AG10803 (cell line): ENCODE measurements around the gene RABGGTA.
A peak's percentile ranks its signal among the peaks of the same experiment; 100 is the strongest.

ENCODE experiments used
- DNase-seq: peaks from one replicate; pipeline ENCODE4 v3.0.0; 2010; ENCODE audit warnings: low read depth
- H3K4me3 ChIP-seq: 2 replicates; pipeline ENCODE4 v1.5.1; 2011; ENCODE audit warnings: mild to moderate bottlenecking, low read length, control low read depth
- TF ChIP-seq, protein P1 (sequence below): conservative IDR thresholded peaks from 2 replicates; pipeline ENCODE4 v1.5.1; 2011; ENCODE audit warnings: mild to moderate bottlenecking, low read length, control low read depth, inconsistent platforms

RABGGTA gene

DNA sequence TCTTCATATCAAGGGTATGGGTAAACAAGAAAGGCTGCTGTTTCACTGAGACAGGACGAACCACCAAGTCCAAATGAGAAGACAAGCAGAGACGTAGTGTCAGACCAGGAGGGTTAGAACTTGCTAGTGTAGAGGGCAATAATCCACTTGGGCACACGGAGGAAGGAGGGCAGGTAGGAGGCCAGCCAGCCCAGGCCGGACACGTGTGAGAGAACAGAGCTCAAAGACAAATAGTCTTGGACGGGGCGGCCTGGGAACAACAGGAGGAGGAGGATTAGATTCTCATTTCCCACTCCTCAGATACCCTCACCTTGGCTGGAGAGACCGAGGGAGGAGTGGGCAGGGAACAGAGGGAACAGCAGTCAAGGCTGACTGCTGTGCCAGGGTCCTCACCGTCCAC, 19.3 kb upstream of the RABGGTA start:
- TF ChIP-seq, protein P1, sequence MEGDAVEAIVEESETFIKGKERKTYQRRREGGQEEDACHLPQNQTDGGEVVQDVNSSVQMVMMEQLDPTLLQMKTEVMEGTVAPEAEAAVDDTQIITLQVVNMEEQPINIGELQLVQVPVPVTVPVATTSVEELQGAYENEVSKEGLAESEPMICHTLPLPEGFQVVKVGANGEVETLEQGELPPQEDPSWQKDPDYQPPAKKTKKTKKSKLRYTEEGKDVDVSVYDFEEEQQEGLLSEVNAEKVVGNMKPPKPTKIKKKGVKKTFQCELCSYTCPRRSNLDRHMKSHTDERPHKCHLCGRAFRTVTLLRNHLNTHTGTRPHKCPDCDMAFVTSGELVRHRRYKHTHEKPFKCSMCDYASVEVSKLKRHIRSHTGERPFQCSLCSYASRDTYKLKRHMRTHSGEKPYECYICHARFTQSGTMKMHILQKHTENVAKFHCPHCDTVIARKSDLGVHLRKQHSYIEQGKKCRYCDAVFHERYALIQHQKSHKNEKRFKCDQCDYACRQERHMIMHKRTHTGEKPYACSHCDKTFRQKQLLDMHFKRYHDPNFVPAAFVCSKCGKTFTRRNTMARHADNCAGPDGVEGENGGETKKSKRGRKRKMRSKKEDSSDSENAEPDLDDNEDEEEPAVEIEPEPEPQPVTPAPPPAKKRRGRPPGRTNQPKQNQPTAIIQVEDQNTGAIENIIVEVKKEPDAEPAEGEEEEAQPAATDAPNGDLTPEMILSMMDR, result no peak
- DNase-seq, result no peak
- H3K4me3 ChIP-seq, result no peak overlapping the region

- no peak for DNase-seq
- TF ChIP-seq, protein P1, result no peak
- H3K4me3 ChIP-seq, result no peak overlapping the region
These were observed 18.4 kb upstream of the RABGGTA start for GRCh38 chr14:24289649-24290280.

- TF ChIP-seq, protein P1, result no peak
- H3K4me3 ChIP-seq, result no peak overlapping the region
- DNase-seq, result no peak
These were observed 15.6 kb upstream of the RABGGTA start for GRCh38 chr14:24286996-24287395.

GRCh38 chr14:24285351-24285750, 14.0 kb upstream of the RABGGTA start:
- peak; percentile 45 for DNase-seq
- TF ChIP-seq, protein P1, result no peak
- no peak overlapping the region for H3K4me3 ChIP-seq

GRCh38 chr14:24284501-24285035, 13.2 kb upstream of the RABGGTA start:
- TF ChIP-seq, protein P1, result no peak
- no peak for DNase-seq
- no peak overlapping the region for H3K4me3 ChIP-seq

GRCh38 chr14:24283796-24284460, 12.5 kb upstream of the RABGGTA start:
- no peak for DNase-seq
- H3K4me3 ChIP-seq, result no peak overlapping the region
- TF ChIP-seq, protein P1, result no peak

DNA sequence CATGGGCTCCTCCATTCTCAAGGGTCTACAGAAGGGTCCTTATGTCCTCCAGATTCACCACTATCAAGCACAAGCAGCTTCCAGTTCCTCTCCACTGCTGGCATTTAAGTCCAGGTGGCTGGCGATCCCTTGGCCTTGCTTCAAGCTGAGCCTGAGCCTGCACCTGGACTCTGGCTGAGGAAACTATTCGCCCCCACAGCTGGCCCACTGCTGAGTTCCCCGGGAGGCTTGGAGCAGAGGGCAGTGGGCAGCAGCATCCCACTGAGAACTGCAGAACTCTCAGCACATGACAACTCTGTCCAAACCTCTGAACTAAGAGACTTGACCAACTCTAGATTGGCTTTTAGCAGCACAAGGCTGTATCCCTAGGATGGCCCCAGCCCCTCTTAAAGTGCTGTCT, 11.3 kb upstream of the RABGGTA start:
- no peak overlapping the region for H3K4me3 ChIP-seq
- TF ChIP-seq, protein P1, result no peak
- DNase-seq, result no peak
